HG02870 (cell line): Measurements from ENCODE around the gene OSCAR.
"Not testable (repeated sequence)": the region's sequence is repeated elsewhere in the genome, so short reads cannot be mapped to it uniquely, and the experiment has no call there.

Experiments used
- ATAC-seq: cut with Tn5 transposase; IDR thresholded peaks from one replicate; pipeline ENCODE4 v1.9.1; 2021; ENCODE audit warnings: mild to moderate bottlenecking, moderate library complexity; ENCODE audit not compliant: unreplicated experiment

OSCAR gene

GRCh38 chr19:54127688-54128440 is 27.3 kb upstream of the OSCAR start:
- ATAC-seq = no peak

- ATAC-seq = no peak
These were observed 25.1 kb upstream of the OSCAR start for GRCh38 chr19:54125713-54126112.

GRCh38 chr19:54124393-54124792 is 23.8 kb upstream of the OSCAR start:
- ATAC-seq = no peak

GRCh38 chr19:54123682-54124081 is 23.1 kb upstream of the OSCAR start:
- ATAC-seq = no peak

GRCh38 chr19:54121259-54121658 is 20.7 kb upstream of the OSCAR start:
- ATAC-seq = no peak

GRCh38 chr19:54115109-54116063 is 14.8 kb upstream of the OSCAR start, which contains the start of the genes PRPF31 and TFPT:
TSS of gene PRPF31 (plus strand) at chr19:54115754. CDS start at chr19:54118279, 2,525 bp downstream.
TSS of gene TFPT (minus strand) at chr19:54115657. CDS start at chr19:54115269, 388 bp downstream.
- peak; percentile 70 for ATAC-seq

- no peak for ATAC-seq
These were observed 13.9 kb upstream of the OSCAR start for GRCh38 chr19:54114340-54115108.

GRCh38 chr19:54109651-54110050 is 9.0 kb upstream of the OSCAR start:
- ATAC-seq = no peak

GRCh38 chr19:54108496-54108895 is 7.9 kb upstream of the OSCAR start:
- ATAC-seq = no peak

GRCh38 chr19:54107876-54108490 is 7.4 kb upstream of the OSCAR start:
- ATAC-seq = no peak

GRCh38 chr19:54106716-54107115 is 6.1 kb upstream of the OSCAR start:
- ATAC-seq = no peak

- no peak for ATAC-seq
These were observed 5.2 kb upstream of the OSCAR start for GRCh38 chr19:54105796-54106195.

- no peak for ATAC-seq
These were observed 4.6 kb upstream of the OSCAR start for GRCh38 chr19:54104998-54105715.

- peak; percentile 95 for ATAC-seq
These were observed 2.0 kb upstream of the OSCAR start, which contains the start of gene NDUFA3 for GRCh38 chr19:54102421-54103169. TSS of gene NDUFA3 (plus strand) at chr19:54102855. CDS start at chr19:54102879, 24 bp downstream.

GRCh38 chr19:54099903-54100255 is 724 bp downstream of the OSCAR start:
- not testable (repeated sequence) for ATAC-seq

GRCh38 chr19:54099190-54099902 is 1.3 kb downstream of the OSCAR start:
- no peak for ATAC-seq

- ATAC-seq = no peak
These were observed 3.9 kb downstream of the OSCAR start for GRCh38 chr19:54096617-54097106.
